CD4-positive, CD25-positive, alpha-beta regulatory T cell (primary cell): ENCODE measurements around the gene L3MBTL1. TPM values are rescaled to one million over a fixed set of nuclear protein-coding genes. Genes with fewer than 3 reads are reported as not detected.

Experiments
- ATAC-seq, 2 donors: fragments of 150-1000 bp; cut with Tn5 transposase; one replicate each; pipeline ENCODE4 v1.10.0; 2021; ENCODE audit warnings: low read depth in 2 of 2, moderate number of reproducible peaks in 2 of 2, moderate library complexity in 1 of 2
- DNase-seq, 3 donors: peaks; one replicate each; pipeline versions ENCODE4 v3.0.0 to v3.0.0-alpha.2; 2012 to 2022; ENCODE audit warnings: mixed read lengths in 1 of 3
- H3K27ac ChIP-seq: one replicate; pipeline ENCODE4 v1.7.0; 2013; ENCODE audit warnings: mild to moderate bottlenecking, low read length; ENCODE audit not compliant: insufficient read depth, poor library complexity, severe bottlenecking
- H3K27me3 ChIP-seq: one replicate; pipeline ENCODE4 v1.7.0; 2013; ENCODE audit warnings: low read length; ENCODE audit not compliant: control insufficient read depth, insufficient read depth
- H3K36me3 ChIP-seq: one replicate; pipeline ENCODE4 v1.7.0; 2013; ENCODE audit warnings: mild to moderate bottlenecking, low read length, moderate library complexity; ENCODE audit not compliant: control insufficient read depth, insufficient read depth
- H3K4me1 ChIP-seq: 2 replicates; pipeline ENCODE4 v1.7.0; 2013; ENCODE audit warnings: mild to moderate bottlenecking, low read length; ENCODE audit not compliant: insufficient read depth, control insufficient read depth, poor library complexity, severe bottlenecking
- H3K4me3 ChIP-seq: one replicate; pipeline ENCODE4 v1.7.0; 2013; ENCODE audit warnings: low read depth, mild to moderate bottlenecking, low read length, moderate library complexity
- H3K9me3 ChIP-seq, 2 experiments: 1 replicate in 1 of 2; 2 replicates in 1 of 2; pipeline ENCODE4 v1.7.0; 2013; ENCODE audit warnings: low read length in 2 of 2, mild to moderate bottlenecking in 1 of 2, moderate library complexity in 1 of 2; ENCODE audit not compliant: control insufficient read depth in 2 of 2
- H3K27ac Mint-ChIP-seq, 3 donors: one replicate each; pipeline ENCODE4 v1.8.0; 2020 to 2022; ENCODE audit warnings: mild to moderate bottlenecking in 3 of 3, mixed read lengths in 3 of 3, moderate library complexity in 2 of 3
- H3K27me3 Mint-ChIP-seq: one replicate; pipeline ENCODE4 v1.8.0; 2022; ENCODE audit warnings: mild to moderate bottlenecking, mixed read lengths
- H3K36me3 Mint-ChIP-seq: one replicate; pipeline ENCODE4 v1.8.0; 2020; ENCODE audit warnings: mixed read lengths
- H3K4me1 Mint-ChIP-seq, 4 donors: one replicate each; pipeline ENCODE4 v1.8.0; 2020 to 2022; ENCODE audit warnings: mixed read lengths in 4 of 4, mild to moderate bottlenecking in 1 of 4
- H3K4me3 Mint-ChIP-seq, 4 donors: one replicate each; pipeline ENCODE4 v1.8.0; 2020 to 2022; ENCODE audit warnings: mild to moderate bottlenecking in 4 of 4, mixed read lengths in 4 of 4, moderate library complexity in 3 of 4
- H3K9me3 Mint-ChIP-seq, 7 donors: one replicate each; pipeline ENCODE4 v1.8.0; 2020 to 2022; ENCODE audit warnings: mixed read lengths in 7 of 7, mild to moderate bottlenecking in 3 of 7, moderate library complexity in 2 of 7
- polyA plus RNA-seq, 4 donors: library from polyadenylated mRNA; unstranded; fragments of 300-500 nt; fragmentation: Illumina TruSeq; gene quantifications; one replicate each; pipeline ENCODE4 v1.2.3, GENCODE V29; 2021
- total RNA-seq: library from RNA; stranded (reverse); gene quantifications from one replicate; pipeline ENCODE4 v1.2.3, GENCODE V29; 2022

Gene L3MBTL1
- total RNA-seq = 17.2 TPM
- polyA plus RNA-seq = 1 to 10 TPM; 1.0 to 2.8 (median 1.5) TPM

DNA sequence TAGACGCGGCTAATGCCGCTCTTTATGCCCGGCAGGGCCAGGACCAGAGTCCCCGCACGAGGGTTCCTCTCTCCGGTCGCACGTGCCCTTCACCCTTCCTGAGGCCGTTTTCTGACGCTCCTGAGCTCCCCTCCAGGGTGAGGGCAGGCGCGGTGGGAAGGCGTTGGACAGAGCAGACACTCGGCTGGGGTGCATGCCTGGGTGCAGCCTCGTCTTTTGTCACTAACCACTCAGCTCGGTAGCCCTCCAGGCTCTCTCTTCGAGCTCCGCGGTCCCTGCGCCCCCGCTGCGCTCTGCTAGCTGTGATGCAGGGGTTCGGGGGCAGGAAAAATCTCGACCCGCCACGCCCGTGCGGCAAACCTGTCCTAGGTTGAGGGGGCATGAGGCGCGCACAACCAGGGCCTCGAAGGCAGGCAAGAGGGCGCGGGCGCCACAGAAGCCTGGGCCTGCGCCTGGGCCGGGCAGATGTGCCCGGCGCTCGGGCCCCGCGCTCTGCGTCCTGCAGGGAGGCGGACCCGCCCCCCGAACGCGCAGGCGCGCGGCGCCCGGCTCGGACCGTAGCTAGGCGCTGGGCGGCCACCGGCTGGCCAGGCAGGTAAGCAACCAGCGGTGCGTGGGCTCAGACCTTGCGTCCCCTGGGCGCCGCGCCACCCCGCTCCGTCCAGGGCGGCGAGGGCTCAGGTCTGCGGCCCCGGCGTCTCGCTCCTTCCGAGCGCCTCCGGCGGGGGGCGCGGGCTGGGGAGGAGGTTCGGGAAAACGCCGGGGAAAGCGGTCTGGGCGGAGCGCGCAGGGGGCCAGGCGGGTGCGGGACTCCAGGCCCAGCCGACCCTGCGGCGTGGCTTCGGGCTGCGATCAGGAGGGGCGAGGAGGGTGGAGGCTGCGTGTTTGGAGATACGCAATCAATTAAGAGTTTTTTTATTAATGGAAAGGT, at the start of gene L3MBTL1:
TSS of gene L3MBTL1 (plus strand) at position 548 of the 931 bp plus-strand sequence. CDS start 5,807 bp downstream, outside the sequence.
- peak within 1 kb of the TSS; percentile 64 to 82 (median 74) for H3K4me3 Mint-ChIP-seq
- peaks cover 14% of the 10 kb centered on the region for H3K4me1 ChIP-seq
- H3K27ac ChIP-seq = no peak within 1 kb of the TSS
- H3K9me3 Mint-ChIP-seq = no peaks in the 10 kb centered on the region
- H3K27me3 Mint-ChIP-seq = peaks cover 39% of the 10 kb centered on the region
- peaks cover 22% of the 10 kb centered on the region for H3K27me3 ChIP-seq
- H3K36me3 ChIP-seq = no peaks in the 10 kb centered on the region
- peak within 1 kb of the TSS; percentile 40 for H3K4me3 ChIP-seq
- no peaks in the 10 kb centered on the region for H3K36me3 Mint-ChIP-seq
- H3K4me1 Mint-ChIP-seq = peaks cover 0 to 11% (median under 1%) of the 10 kb centered on the region in 4 donors
- ATAC-seq = peak in 1 of 2 donors; percentile 21
- no peaks in the 10 kb centered on the region for H3K9me3 ChIP-seq
- no peak for DNase-seq
- no peak within 1 kb of the TSS for H3K27ac Mint-ChIP-seq

DNA sequence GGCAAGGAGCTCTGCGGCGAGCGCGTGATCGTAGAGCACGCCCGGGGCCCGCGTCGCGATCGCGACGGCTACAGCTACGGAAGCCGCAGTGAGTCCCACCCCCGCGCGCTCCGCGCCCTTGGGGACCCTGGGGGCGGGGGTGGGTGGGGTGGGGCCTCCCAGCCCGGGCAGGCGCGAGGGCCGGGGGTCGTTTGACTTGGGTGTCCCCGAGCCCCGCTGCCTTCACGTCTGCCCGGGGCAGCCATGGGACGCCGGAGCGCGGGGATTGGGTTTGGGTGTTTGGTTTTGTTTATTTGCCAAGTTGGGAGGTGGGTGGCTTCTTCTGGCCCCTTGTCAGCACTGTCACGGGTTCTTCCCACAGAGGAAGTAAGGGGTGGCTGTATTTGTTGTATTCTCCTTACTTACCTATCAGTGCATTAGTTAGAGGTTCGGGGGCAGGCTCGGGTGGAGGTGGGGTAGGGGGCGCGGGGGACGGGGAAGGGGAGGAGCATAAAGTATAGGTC, 49.0 kb upstream of the L3MBTL1 start:
- DNase-seq = peak in 1 of 3 donors; percentile 53
- Histone ChIP-seq H3K36me3 (peaks cover 45% of the 10 kb centered on the region), H3K9me3 (no peaks in the 10 kb centered on the region), H3K27ac (peak overlapping the region; percentile 99), H3K4me1 (peaks cover 28% of the 10 kb centered on the region), H3K27me3 (no peaks in the 10 kb centered on the region), H3K4me3 (peak overlapping the region; percentile 81)
- peaks cover 32% of the 10 kb centered on the region for H3K36me3 Mint-ChIP-seq
- peaks cover 11% of the 10 kb centered on the region for H3K27me3 Mint-ChIP-seq
- no peaks in the 10 kb centered on the region for H3K9me3 Mint-ChIP-seq
- H3K4me1 Mint-ChIP-seq = peaks cover 9 to 49% (median 34%) of the 10 kb centered on the region in 4 donors
- peak overlapping the region; percentile 82 to 96 (median 92) for H3K4me3 Mint-ChIP-seq
- no peak for ATAC-seq
- H3K27ac Mint-ChIP-seq = peak overlapping the region; percentile 90 to 99 (median 98)

DNA sequence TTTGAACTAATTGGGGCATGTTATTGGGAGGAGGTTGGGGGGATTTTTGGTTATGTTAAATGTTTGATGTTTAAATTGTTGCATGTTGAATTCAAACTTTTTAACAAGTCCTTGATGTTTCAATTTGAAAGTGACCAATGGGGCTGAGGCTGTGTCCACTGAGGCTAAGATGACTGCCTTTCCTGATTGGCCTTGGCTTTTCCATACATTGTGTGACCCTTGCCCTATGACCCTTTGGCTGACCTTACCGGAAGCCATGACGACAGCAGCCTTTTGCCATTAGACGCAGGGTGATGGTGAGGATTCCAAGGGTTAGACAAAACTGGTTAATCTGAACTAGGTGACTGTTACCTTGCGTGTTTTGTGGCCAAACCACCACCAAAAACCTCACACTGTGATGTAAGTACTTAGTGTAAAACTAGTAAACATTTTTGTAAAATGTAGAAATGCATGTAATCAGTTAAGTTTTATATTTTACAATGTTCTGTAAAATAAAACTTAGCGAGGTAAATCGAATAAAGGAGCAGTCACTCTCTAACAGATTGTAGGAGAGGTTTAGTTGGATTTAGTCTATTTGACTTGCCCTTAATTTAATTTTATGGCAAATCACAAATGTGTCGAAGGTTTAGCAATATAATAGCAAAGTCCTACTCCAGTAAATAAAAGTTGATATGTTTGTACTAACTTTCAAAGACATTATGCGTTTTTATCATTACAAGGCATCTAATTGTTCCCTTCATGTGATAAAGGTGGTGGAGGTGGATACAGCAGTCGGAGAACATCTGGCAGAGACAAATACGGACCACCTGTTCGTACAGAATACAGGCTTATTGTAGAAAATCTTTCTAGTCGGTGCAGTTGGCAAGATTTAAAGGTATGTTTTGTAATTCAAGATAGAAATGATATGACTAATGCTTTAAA, 48.2 kb upstream of the L3MBTL1 start:
- H3K4me1 ChIP-seq = peaks cover 28% of the 10 kb centered on the region
- no peaks in the 10 kb centered on the region for H3K9me3 ChIP-seq
- peak in 2 of 3 donors; percentile 8 to 28 for DNase-seq
- Mint-ChIP-seq H3K27ac (peak overlapping the region; percentile 84 to 99 (median 90)), H3K4me3 (peak overlapping the region; percentile 80 to 91 (median 86)), H3K36me3 (peaks cover 40% of the 10 kb centered on the region), H3K9me3 (no peaks in the 10 kb centered on the region), H3K27me3 (peaks cover 6% of the 10 kb centered on the region), H3K4me1 (peaks cover 9 to 55% (median 38%) of the 10 kb centered on the region in 4 donors)
- H3K27ac ChIP-seq = peak overlapping the region; percentile 99
- peak overlapping the region; percentile 81 for H3K4me3 ChIP-seq
- no peaks in the 10 kb centered on the region for H3K27me3 ChIP-seq
- ATAC-seq = no peak
- peaks cover 53% of the 10 kb centered on the region for H3K36me3 ChIP-seq

DNA sequence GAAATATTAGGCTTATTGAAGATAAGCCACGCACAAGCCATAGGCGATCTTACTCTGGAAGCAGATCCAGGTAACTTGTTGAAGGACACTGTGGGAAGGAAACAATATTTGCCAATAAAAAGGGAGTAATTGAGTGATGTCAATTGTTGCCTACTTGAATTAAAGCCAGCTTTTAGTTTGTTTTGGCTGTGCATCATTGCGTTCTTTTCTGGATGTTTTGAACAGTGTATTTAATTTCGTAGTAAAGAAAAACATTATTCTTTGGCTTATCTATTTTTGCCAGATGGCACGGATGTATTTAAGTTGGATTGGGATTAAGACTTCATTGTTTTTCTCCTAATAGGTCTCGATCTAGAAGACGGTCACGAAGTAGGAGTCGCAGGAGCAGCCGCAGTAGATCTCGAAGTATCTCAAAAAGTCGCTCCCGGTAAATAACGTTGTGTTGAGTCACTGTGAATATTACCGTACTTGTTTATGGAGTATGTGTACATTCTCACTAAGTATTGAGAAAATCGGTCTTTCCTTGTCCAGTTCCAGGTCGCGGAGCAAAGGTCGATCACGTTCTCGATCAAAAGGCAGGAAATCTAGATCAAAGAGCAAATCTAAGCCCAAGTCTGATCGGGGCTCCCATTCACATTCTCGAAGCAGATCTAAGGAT, 47.2 kb upstream of the L3MBTL1 start:
- peaks cover 12 to 59% (median 40%) of the 10 kb centered on the region in 4 donors for H3K4me1 Mint-ChIP-seq
- ATAC-seq (no peak), DNase-seq (no peak)
- Histone ChIP-seq H3K27ac (no peak overlapping the region), H3K4me3 (no peak overlapping the region), H3K27me3 (no peaks in the 10 kb centered on the region), H3K36me3 (peaks cover 62% of the 10 kb centered on the region), H3K9me3 (no peaks in the 10 kb centered on the region), H3K4me1 (peaks cover 28% of the 10 kb centered on the region)
- peak overlapping the region; percentile 78 to 91 (median 86) for H3K4me3 Mint-ChIP-seq
- peaks cover 46% of the 10 kb centered on the region for H3K36me3 Mint-ChIP-seq
- peaks cover 5% of the 10 kb centered on the region for H3K27me3 Mint-ChIP-seq
- H3K9me3 Mint-ChIP-seq = no peaks in the 10 kb centered on the region
- peak overlapping the region in 1 of 3 donors; percentile 73 for H3K27ac Mint-ChIP-seq

DNA sequence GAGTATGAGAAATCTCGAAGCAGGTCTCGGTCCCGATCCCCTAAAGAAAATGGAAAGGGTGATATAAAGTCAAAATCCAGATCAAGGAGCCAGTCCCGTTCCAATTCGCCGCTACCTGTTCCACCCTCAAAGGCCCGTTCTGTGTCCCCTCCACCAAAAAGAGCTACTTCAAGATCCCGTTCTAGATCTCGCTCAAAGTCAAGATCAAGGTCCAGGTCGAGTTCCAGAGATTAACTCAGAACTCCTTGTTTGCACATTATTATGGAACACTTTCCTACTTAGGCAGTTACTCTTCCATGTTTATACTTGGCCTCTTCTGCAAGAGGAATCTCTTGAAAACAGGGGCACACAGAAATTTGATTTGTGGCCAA, 46.7 kb upstream of the L3MBTL1 start:
- no peak for ATAC-seq
- no peaks in the 10 kb centered on the region for H3K9me3 ChIP-seq
- Mint-ChIP-seq H3K4me3 (peak overlapping the region; percentile 29 to 91 (median 72)), H3K4me1 (peaks cover 13 to 59% (median 42%) of the 10 kb centered on the region in 4 donors), H3K9me3 (no peaks in the 10 kb centered on the region), H3K36me3 (peaks cover 51% of the 10 kb centered on the region), H3K27me3 (peaks cover 5% of the 10 kb centered on the region), H3K27ac (peak overlapping the region in 1 of 3 donors; percentile 44)
- H3K4me1 ChIP-seq = peaks cover 28% of the 10 kb centered on the region
- no peaks in the 10 kb centered on the region for H3K27me3 ChIP-seq
- peaks cover 66% of the 10 kb centered on the region for H3K36me3 ChIP-seq
- no peak for DNase-seq
- H3K27ac ChIP-seq = no peak overlapping the region
- no peak overlapping the region for H3K4me3 ChIP-seq

DNA sequence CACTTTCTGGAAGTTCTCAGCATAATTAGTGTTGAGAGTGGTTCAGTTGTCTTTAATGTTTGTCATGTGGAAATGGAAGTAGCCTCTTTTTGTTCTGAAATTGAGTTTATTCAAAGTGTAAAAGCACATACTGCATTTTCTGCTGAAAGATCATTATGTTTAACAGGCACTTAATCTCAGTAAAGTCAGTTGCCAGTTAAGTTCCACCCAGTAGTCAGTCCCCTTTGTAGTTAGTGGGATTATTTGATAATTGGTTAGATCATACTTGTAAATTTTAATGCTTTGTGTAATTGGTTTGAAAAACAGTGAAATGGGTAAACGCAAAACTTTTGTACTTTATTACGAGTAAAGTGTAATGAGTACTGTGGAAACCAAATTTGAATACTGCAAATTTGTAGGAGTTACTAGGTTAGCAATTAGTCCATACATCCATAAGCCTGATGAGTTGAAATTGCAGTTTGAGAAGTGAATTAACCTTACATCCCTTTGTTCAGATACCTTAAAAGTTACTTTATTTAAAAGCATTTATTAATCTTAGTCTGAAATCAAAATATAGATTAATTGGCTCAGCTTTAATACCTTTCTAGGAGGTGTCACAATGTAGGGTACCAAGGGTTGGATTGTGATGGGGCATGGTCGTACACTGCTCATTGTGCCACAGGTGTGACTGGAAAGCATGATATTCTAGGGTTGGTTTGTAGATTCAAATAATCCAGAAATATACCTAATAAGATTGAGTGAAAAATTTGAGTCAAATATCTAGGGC, 45.4 kb upstream of the L3MBTL1 start:
- peaks cover 5% of the 10 kb centered on the region for H3K27me3 Mint-ChIP-seq
- peaks cover 74% of the 10 kb centered on the region for H3K36me3 ChIP-seq
- no peak for ATAC-seq

More for the DNA sequence above, 45.4 kb upstream of the L3MBTL1 start:
- peaks cover 22% of the 10 kb centered on the region for H3K4me1 ChIP-seq
- no peak overlapping the region for H3K27ac ChIP-seq
- no peaks in the 10 kb centered on the region for H3K9me3 Mint-ChIP-seq
- DNase-seq = no peak
- H3K4me1 Mint-ChIP-seq = peaks cover 17 to 57% (median 43%) of the 10 kb centered on the region in 4 donors
- no peaks in the 10 kb centered on the region for H3K9me3 ChIP-seq
- peak overlapping the region; percentile 22 for H3K4me3 ChIP-seq
- H3K36me3 Mint-ChIP-seq = peaks cover 59% of the 10 kb centered on the region
- peak overlapping the region in 2 of 4 donors; percentile 34 to 79 for H3K4me3 Mint-ChIP-seq
- H3K27me3 ChIP-seq = no peaks in the 10 kb centered on the region
- no peak overlapping the region for H3K27ac Mint-ChIP-seq
